Measurements from ENCODE around the gene CCS.
A peak's percentile ranks its signal among the peaks of the same experiment; 100 is the strongest.
"Not testable (repeated sequence)": the region's sequence is repeated elsewhere in the genome, so short reads cannot be mapped to it uniquely, and the experiment has no call there.

CCS gene

GRCh38 chr11:66591175-66591574 is 1.8 kb upstream of the CCS start:
- no peak for DNase-seq (ENCODE audit: low read depth)

GRCh38 chr11:66593303-66593635 is 284 bp downstream of the CCS start:
- DNase-seq (ENCODE audit: low read depth): no peak

- no peak for DNase-seq (ENCODE audit: low read depth)
These were observed 665 bp downstream of the CCS start for GRCh38 chr11:66593650-66594049.

- DNase-seq (ENCODE audit: low read depth): no peak
These were observed 2.4 kb downstream of the CCS start for GRCh38 chr11:66595245-66595904.

GRCh38 chr11:66598993-66599392 is 6.0 kb downstream of the CCS start:
- DNase-seq (ENCODE audit: low read depth): no peak

GRCh38 chr11:66600219-66600618 is 7.2 kb downstream of the CCS start:
- DNase-seq (ENCODE audit: low read depth): no peak

- DNase-seq (ENCODE audit: low read depth): no peak
These were observed 7.7 kb downstream of the CCS start for GRCh38 chr11:66600631-66601233.

- no peak for DNase-seq (ENCODE audit: low read depth)
These were observed 10.1 kb downstream of the CCS start for GRCh38 chr11:66603072-66603471.

- DNase-seq (ENCODE audit: low read depth): no peak
These were observed 11.2 kb downstream of the CCS start for GRCh38 chr11:66604155-66604554.

- not testable (repeated sequence) for DNase-seq (ENCODE audit: low read depth)
These were observed 13.6 kb downstream of the CCS start for GRCh38 chr11:66606608-66607007.

GRCh38 chr11:66607126-66607834 is 14.3 kb downstream of the CCS start:
- DNase-seq (ENCODE audit: low read depth): no peak

GRCh38 chr11:66609721-66610617 is 17.0 kb downstream of the CCS start:
- DNase-seq (ENCODE audit: low read depth): no peak

- no peak for DNase-seq (ENCODE audit: low read depth)
These were observed 19.5 kb downstream of the CCS start for GRCh38 chr11:66612458-66612857.

- no peak for DNase-seq (ENCODE audit: low read depth)
These were observed 21.1 kb downstream of the CCS start for GRCh38 chr11:66614073-66614472.

GRCh38 chr11:66616379-66617154 is 23.6 kb downstream of the CCS start, which contains the start of gene RBM14:
RBM14 (plus strand) TSS chr11:66616630; CDS start chr11:66616721, 91 bp downstream.
- peak; percentile 97 for DNase-seq (ENCODE audit: low read depth)

GRCh38 chr11:66617155-66617834 is 24.3 kb downstream of the CCS start:
- DNase-seq (ENCODE audit: low read depth): no peak

GRCh38 chr11:66619080-66619554 is 26.1 kb downstream of the CCS start:
- DNase-seq (ENCODE audit: low read depth): no peak

GRCh38 chr11:66624450-66624849 is 31.5 kb downstream of the CCS start:
- no peak for DNase-seq (ENCODE audit: low read depth)

GRCh38 chr11:66625041-66625751 is 32.2 kb downstream of the CCS start:
- DNase-seq (ENCODE audit: low read depth): no peak

- no peak for DNase-seq (ENCODE audit: low read depth)
These were observed 32.8 kb downstream of the CCS start for GRCh38 chr11:66625752-66626149.

Data from activated T-helper 9 cell treated with anti-CD3 and anti-CD28 coated beads, Interleukin-2, amount 50 U/mL, for 16 hours (primary cell).